GM04503 (cell line): ENCODE results near the gene BAG5.
"Not testable (repeated sequence)": the region's sequence is repeated elsewhere in the genome, so short reads cannot be mapped to it uniquely, and the experiment has no call there.

ENCODE experiments used
- DNase-seq: peaks from one replicate; pipeline ENCODE4 v3.0.0-alpha.2; 2012; ENCODE audit warnings: low read depth

BAG5 gene

GRCh38 chr14:103522649-103523574 is 39.5 kb downstream of the BAG5 start, which contains the start of gene CKB:
Gene CKB, minus strand, starts transcription at chr14:103522830. Its CDS starts 337 bp downstream, at chr14:103522493.
- DNase-seq = no peak

GRCh38 chr14:103521951-103522563 is 40.4 kb downstream of the BAG5 start:
- DNase-seq = no peak

GRCh38 chr14:103521438-103521950 is 41.0 kb downstream of the BAG5 start:
- no peak for DNase-seq

- DNase-seq = no peak
Measured at GRCh38 chr14:103520657-103521437, 41.6 kb downstream of the BAG5 start.

GRCh38 chr14:103520269-103520656 is 42.2 kb downstream of the BAG5 start:
- no peak for DNase-seq

GRCh38 chr14:103519837-103520212 is 42.6 kb downstream of the BAG5 start:
- no peak for DNase-seq

GRCh38 chr14:103519043-103519836 is 43.2 kb downstream of the BAG5 start:
- no peak for DNase-seq

- no peak for DNase-seq
Measured at GRCh38 chr14:103518422-103519042, 43.9 kb downstream of the BAG5 start.

- no peak for DNase-seq
Measured at GRCh38 chr14:103517721-103518421, 44.6 kb downstream of the BAG5 start.

GRCh38 chr14:103517174-103517566 is 45.3 kb downstream of the BAG5 start:
- no peak for DNase-seq

GRCh38 chr14:103516426-103517173 is 45.9 kb downstream of the BAG5 start:
- DNase-seq = no peak

- DNase-seq = no peak
Measured at GRCh38 chr14:103514596-103515421, 47.6 kb downstream of the BAG5 start.

- peak; percentile 76 for DNase-seq
Measured at GRCh38 chr14:103512701-103513611, 49.5 kb downstream of the BAG5 start.

GRCh38 chr14:103512180-103512579 is 50.3 kb downstream of the BAG5 start:
- not testable (repeated sequence) for DNase-seq

- no peak for DNase-seq
Measured at GRCh38 chr14:103510724-103511693, 51.4 kb downstream of the BAG5 start.
